Measurements from ENCODE around the gene PACS2. TPM values are rescaled to one million over a fixed set of nuclear protein-coding genes. Genes with fewer than 3 reads are reported as not detected.

Gene PACS2
- total and polyA plus RNA-seq, 2 donors (not counting 3 experiments of a cell fraction or from before 2014, with no cell fraction given), result 52.7 to 86.3 TPM

- TF ChIP-seq GATA2 (IDR thresholded peaks at IDR 0.05; ENCODE audit: insufficient read depth, insufficient read length, low read depth, low read length), result no peak
- no peak for TF ChIP-seq EZH2 (IDR thresholded peaks at IDR 0.05; ENCODE audit: borderline replicate concordance, low read depth, low read length, severe bottlenecking)
- no peak for TF ChIP-seq JUN (IDR thresholded peaks at IDR 0.05; ENCODE audit: borderline replicate concordance, insufficient read depth, insufficient read length, low read depth)
- TF ChIP-seq MAX (IDR thresholded peaks at IDR 0.05; ENCODE audit: insufficient read depth, insufficient read length), result no peak
- no peak for TF ChIP-seq POLR2A (IDR thresholded peaks at IDR 0.05; ENCODE audit: low read depth, low read length)
- no peak for TF ChIP-seq CTCF (IDR thresholded peaks at IDR 0.05; ENCODE audit: extremely low read depth in 1 of 2, insufficient read depth in 1 of 2, low read depth in 1 of 2, low read length in 2 of 2)
- no peak for TF ChIP-seq FOS (IDR thresholded peaks at IDR 0.05; ENCODE audit: borderline replicate concordance, insufficient read depth, low read length)
- no peak for TF ChIP-seq MYC (IDR thresholded peaks at IDR 0.05; ENCODE audit: low read depth, low read length)
- Histone ChIP-seq H3K9ac (replicated peaks; ENCODE audit: extremely low read depth, insufficient read depth, low read length) (peak overlapping the region; percentile 90), H3K4me3 (replicated peaks in 1 of 3; ENCODE audit: insufficient read depth in 1 of 3, low read depth in 1 of 3, low read length in 3 of 3) (peak overlapping the region; percentile 14 to 79 (median 54)), H3K27ac (ENCODE audit: insufficient read depth, low read depth, low read length) (peak overlapping the region; percentile 62), H2AFZ (ENCODE audit: low read depth, low read length) (peak overlapping the region; percentile 70), H3K36me3 (ENCODE audit: control insufficient read depth in 2 of 2, extremely low read depth in 1 of 2, insufficient read depth in 2 of 2, low read length in 2 of 2) (no peaks in the 10 kb centered on the region), H3K79me2 (ENCODE audit: control insufficient read depth, insufficient read depth, low read length) (peaks cover 30% of the 10 kb centered on the region), H3K27me3 (ENCODE audit: control insufficient read depth in 2 of 2, insufficient read depth in 2 of 2, low read length in 2 of 2) (no peaks in the 10 kb centered on the region), H4K20me1 (replicated peaks; ENCODE audit: control insufficient read depth, extremely low read depth, insufficient read depth, low read length) (no peaks in the 10 kb centered on the region), H3K9me3 (replicated peaks; ENCODE audit: control insufficient read depth, insufficient read depth, low read length) (no peaks in the 10 kb centered on the region), H3K4me1 (ENCODE audit: control insufficient read depth, extremely low read depth, insufficient read depth, low read length) (peaks cover 10% of the 10 kb centered on the region), H3K9me1 (replicated peaks; ENCODE audit: control insufficient read depth, extremely low read depth, insufficient read depth, low read length) (no peaks in the 10 kb centered on the region), H3K4me2 (ENCODE audit: insufficient read depth, low read length) (peak overlapping the region; percentile 56)
- DNase-seq (ENCODE audit: low read depth, low spot score) (peak; percentile 14), FAIRE-seq (peak; percentile 33)
- intact Hi-C loops (cut with micrococcal nuclease), result loop anchor here (2.0 to 10.0 kb wide), 6 partner anchors 53 to 323 kb away; partner anchors contain the start of genes AHNAK2, BTBD6, MTA1 and TEDC1
- dilution Hi-C loops (cut with MboI; ENCODE audit: extremely low pct_ligation_motif_present, low sequenced_read_pairs), result no loop called here
- POLR2A ChIA-PET, result interaction anchor here (1.2 kb wide), 1 partner anchor 14 kb away, joined by 3 read pairs; the partner anchor contains the start of gene PACS2
- CTCF ChIA-PET, result interaction anchor here (0.7 to 3.8 kb wide), 3 partner anchors 7 to 52 kb away, joined by 3 to 22 read pairs (median 3); no protein-coding TSS in a partner anchor
- no TSS peak for BruUV-seq (replicated peaks)
These were observed 14.7 kb upstream of the PACS2 start for GRCh38 chr14:105299654-105300541.
